GM21723 (cell line): ENCODE results near the gene PDCD7.

Experiments used
- ATAC-seq: cut with Tn5 transposase; IDR thresholded peaks from one replicate; pipeline ENCODE4 v1.9.1; 2021; ENCODE audit warnings: mild to moderate bottlenecking, moderate library complexity; ENCODE audit not compliant: unreplicated experiment

PDCD7 gene

DNA sequence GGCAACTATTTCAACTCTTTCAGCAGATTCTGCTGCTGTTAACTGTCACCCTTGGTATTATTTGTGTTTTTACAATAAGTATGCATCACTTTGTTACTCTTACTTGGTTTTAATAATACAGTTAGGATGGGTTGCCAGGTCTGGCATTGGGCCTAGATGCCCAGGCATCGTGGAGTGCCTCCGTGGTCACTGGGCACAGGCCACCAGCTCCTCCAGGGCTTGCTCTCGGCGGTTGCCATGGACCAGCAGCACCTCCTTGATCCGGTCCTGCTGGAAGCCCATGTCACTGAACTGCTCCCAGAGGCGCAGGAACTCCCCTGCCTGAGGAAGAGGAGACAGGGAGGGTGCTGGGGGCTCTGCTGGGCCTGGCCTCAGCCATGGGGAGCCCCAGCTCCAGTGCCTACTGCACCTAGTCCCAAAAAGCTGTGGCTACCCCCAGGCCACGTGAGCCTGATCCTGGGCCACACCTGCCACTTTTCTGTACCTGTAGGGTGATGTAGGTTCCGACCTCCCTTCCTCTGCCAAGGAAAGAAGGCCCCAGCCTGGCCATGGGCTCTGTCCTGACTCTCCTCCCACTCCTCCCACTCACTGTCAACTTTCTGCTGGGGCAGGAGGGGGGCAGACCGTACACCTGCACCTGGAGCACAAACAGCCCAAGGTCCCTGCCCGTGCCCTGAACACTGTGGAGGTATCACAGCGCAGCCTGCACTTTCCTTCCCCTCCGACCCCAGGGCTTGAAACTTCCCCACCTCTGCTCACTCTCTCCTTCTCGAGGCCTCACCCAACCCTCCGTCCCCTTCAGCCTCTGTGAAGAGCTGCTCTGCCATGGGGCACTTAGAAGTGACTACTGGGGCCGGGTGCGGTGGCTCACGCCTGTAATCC is 40.5 kb downstream of the PDCD7 start:
- no peak for ATAC-seq

DNA sequence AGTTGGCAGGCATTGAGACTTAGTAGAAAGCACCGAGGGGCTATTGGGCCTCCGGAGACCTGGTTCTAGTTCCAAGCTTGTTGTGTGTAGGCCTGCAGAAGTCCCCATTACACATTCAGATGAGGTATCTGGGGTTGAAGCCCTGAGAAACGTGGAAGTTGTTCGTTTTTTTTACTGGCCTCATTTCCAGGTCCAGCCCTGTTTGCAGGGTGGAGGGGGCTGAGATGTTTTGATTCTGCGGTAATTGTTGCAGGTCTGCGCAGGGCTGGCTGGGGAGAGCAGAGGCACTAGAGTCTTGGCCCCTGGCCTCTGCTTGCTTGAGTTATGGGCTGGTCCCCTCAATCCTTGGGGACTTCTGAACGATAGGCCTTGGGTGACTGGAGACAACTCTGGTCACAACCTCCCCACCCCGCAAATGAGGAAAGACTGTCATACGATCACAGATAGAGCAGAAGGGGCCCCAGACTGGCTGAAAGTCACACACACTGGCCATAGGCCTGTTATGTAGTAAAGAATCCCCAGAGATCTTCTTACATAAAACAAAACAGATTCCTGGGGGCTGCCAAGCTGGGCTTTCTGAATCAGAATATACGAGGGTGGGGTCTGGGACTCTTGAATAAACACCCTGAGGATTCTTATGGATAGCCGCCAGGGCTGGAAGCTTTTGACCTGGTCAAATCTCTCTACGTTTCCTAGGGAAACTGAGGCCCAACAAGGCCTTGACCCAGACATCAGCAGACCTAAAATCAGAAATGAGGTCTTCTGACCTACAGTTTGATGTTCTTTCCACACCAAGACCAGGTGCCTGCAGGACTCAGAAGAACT is 41.5 kb downstream of the PDCD7 start:
- ATAC-seq: no peak

GRCh38 chr15:65089206-65089824 is 44.3 kb downstream of the PDCD7 start:
- ATAC-seq: no peak

GRCh38 chr15:65088643-65089021 is 45.0 kb downstream of the PDCD7 start:
- no peak for ATAC-seq

DNA sequence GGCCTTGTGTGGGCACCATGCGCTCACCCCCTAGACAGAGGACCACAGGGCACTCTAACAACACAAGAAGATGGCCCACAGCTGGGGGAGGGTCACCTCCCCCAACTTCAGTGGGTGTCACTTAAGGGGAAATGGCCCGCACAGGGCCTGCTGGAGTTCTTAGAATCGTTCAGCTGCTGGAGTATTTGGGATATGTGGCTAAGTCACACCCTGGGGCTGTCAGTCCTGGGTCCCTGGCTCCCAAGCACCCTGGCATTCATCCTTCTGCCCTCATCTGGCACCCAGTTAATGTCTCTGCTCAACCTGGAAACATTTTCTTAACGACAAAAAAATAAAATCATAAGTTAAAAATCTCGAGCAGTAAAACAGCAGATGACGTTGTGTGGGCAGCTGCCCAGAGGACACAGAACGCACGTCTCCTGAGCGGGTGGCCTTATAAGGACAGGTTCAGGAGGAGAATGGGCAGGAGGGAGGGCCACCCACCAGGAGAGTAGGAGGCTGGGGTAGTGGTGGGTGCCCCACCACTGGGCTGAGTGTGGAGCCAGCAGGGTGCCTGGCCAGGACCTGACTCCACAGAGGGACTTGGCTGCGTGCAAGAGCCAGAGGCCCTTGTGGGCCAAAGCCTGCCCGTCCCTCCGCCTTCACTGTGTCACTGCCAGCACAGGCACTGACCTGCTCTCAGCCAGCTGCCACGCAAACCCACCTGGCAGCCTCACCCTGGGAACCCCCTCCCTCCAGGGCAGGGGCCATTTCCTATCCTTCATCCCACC is 45.5 kb downstream of the PDCD7 start:
- no peak for ATAC-seq

DNA sequence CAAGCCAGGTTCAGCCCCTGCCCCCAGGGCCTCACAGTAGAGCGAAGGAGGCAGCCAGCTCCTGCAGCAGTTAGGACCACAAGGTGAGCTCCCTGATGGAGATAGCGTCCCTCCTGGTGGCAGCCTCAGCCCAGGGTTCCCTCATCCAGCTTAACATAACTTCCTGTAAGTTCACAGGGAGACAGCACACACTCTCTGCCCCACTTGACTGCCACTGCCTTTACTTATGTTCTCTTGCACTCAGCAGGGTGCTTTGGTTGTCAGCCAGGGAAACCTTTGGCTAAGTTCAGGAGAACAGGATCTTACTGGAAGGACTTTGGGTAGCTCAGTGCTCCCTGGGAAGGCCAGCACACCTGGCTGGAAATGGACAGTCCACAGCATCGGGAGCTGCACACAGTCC is 46.2 kb downstream of the PDCD7 start:
- ATAC-seq: no peak

- ATAC-seq: no peak
Measured at GRCh38 chr15:65086680-65087111, 46.9 kb downstream of the PDCD7 start.

DNA sequence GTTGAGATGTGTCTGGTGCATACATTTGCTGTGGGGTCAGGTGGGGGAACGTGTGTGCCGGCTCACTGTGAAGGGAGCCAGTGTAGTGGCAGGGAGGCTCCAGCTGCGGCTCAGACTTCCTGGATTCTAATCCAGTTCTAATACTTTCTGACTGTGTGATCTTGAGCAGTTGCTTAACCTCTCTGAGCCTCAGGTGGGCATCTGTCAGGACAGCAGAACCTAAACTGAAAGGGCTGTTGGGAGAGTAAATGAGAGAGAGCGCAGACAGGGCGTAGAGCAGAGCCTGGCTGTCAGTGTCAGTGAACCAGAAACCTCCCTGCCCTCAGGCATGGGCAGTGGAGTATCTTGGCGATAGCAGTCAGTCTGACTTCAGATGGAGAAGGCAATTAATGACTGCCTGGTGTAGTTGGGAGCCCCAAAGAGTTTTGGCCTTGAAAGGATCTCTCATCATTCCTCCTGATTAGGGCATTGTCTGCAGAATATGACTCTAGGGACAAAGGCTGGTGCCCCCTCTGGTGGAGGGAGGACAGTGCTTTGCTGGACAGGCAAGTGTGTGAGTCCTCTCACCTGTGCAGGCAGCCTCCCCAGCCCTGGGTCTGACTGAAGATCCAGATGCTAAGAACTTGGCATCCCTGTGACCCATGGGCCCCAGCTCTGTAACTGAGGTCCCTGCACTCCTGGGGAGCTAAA is 47.5 kb downstream of the PDCD7 start:
- ATAC-seq: no peak

DNA sequence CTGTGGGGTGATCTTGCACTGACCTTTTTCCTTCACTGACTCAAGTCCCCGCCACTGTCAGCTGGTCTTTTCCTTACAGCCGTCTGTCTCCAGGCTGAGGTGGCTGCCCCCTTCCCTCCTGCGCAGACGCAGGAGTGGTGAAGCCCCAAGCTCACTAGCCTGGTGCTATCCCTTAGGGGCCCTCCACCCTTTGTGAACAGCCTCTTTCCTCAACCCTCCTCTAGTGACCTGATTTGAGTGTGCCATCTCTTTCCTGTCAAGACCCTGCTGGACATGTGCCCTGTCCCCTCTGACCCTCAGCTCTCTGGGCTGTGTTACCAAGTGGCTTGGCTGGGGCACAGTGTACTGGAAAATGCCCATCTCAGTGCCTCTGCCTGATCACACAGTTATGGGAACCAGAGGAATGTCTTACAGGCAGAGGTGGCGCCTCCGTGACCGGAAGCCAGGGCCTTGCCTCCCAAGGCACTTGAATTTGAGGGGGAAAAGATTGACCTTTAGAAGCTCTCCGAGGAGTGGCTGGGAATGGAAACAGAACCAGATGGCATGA is 48.3 kb downstream of the PDCD7 start:
- ATAC-seq: no peak

DNA sequence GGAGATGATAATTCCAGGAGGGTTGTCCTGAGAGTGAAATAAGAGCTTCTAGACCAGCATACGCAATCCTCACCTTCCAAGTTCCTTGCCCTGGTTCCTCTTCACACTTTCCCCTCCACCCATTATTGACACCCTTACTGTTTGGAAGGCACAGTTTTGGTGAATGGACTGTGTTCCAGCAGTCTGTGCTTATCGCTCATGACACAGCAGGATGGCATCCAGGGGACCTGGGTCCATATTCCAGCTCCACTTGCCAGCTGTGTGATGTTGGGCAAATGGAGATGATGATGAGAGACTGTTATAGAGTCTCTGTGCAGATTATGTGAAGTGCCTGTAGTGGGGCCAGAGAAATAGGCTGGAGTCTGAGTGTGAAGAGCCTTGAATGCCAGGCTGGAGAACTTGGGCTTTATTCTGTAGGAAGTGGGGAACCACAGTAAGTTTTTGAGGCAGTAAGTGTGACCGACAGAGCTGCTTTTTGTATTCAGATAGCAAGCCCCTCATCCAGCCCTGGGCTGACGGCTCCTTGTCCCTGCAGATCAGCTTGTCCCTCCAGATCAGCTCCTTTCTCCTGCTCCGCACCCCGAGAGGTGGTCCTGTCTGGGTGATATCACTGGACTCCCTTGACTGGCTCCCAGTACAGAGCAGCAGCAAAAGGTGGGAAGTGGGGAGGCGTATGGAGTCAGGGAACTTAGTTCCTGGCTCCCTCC is 49.0 kb downstream of the PDCD7 start:
- no peak for ATAC-seq

DNA sequence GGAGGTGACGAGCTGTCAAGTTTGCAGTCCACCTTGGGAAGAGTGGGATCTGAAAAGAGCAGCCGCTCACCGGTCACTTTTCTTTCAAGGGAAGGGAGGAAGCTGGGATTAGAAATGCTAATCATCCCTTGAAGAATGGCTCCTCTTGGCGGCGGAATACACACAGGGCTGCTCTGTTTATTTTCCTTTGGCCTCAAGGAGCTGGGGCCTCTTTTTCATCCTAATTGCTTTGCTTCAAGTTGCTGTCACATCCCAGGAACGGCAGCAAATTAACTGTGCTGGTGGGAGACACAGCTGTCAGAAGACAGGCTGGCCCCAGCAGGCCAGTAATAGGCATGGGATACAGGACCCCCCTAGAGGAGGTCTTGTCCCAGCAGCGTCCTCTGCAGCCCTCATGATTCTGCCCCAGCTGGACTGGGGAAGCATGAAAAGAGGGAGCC is 50.3 kb downstream of the PDCD7 start:
- ATAC-seq: no peak

GRCh38 chr15:65082303-65082953 is 51.2 kb downstream of the PDCD7 start:
- ATAC-seq: no peak

DNA sequence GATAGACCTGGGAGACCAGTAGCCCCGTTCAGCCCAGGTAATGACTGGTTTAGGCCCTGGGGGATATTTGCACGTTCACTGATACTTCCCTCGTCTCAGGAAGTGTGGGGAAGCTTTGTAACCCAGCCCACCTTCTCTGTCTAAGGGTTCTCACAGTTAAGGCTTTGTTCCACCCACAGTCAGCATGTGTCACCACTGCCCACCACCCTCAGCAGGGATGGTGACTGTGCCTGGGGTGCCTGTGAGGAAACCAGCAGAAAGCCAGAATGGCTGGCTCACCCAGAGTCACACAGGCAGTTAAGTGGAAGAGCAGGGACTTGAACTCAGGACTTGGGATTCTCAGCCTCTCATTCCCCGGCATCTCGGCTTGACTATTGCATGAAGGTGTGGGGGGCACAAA is 51.9 kb downstream of the PDCD7 start:
- no peak for ATAC-seq

DNA sequence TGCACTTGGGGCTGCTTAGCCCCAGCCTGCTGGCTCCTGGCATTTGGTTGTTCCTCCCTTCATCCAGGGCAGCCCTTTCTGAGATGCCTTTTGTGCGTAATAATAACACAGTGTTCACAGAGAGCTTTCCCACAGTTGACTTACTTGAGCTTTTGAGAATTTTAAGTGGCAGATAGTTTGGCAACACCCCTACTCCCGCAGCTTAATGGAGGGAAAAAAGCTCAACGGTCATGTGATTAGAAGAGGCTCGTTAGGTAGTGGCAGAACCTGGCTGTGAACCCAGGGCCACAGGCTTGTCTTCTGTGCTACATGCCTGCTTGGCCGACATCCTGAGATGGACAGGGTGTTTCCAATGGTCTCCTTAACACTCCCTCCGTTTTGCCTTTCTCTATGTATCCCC is 52.3 kb downstream of the PDCD7 start:
- no peak for ATAC-seq

- no peak for ATAC-seq
Measured at GRCh38 chr15:65079580-65079979, 54.0 kb downstream of the PDCD7 start.

DNA sequence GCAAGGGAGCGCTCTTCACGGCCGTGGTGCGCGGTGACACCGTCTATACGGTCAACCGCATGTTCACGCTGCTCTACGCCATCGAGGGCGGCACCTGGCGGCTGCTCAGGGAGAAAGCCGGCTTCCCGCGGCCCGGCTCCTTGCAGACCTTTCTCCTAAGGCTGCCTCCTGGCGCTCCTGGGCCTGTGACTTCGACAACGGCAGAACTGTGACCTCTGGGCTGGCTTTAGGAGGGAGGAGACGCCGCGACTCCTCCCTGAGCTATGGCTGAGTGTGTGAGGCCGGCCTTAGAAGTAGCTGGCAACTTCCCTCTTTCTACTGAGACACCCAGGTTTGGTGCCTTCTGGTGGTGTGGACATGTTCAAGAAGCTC is 55.6 kb downstream of the PDCD7 start:
- ATAC-seq: no peak

- no peak for ATAC-seq
Measured at GRCh38 chr15:65077291-65077980, 56.2 kb downstream of the PDCD7 start.
